NCI-H1694 treated with DMSO at 0.1 percent for 48 hours (cell line): ENCODE results near the gene VAPB.

Experiments
- DNase-seq: peaks from one replicate; lab custom pipeline; 2025; lab: John Stamatoyannopoulos, UW

VAPB gene

DNA sequence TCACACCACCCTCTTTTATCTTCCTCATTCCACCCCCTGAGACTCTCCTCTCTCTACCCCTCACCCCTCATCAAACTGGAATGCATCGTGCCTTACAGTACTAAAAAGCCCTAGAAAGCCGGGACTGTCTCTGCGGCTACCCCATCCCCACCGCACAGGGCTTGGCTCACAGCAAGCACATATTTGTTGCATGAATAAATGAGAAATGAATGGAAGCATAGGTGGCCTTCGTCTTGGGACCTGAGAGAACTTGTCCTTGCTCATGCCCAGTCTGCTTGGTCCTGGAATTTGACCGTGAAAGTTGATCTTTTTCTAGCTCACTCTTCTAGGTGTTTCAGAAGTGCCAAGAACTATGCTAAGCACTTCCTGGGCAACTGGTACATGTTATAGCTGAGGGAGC lies 72.9 kb downstream of the VAPB start:
- DNase-seq = no peak

GRCh38 chr20:58463256-58463655 lies 74.2 kb downstream of the VAPB start:
- no peak for DNase-seq

- no peak for DNase-seq
Measured at GRCh38 chr20:58464838-58465237, 75.8 kb downstream of the VAPB start.

GRCh38 chr20:58466095-58466708 lies 77.2 kb downstream of the VAPB start:
- DNase-seq = no peak

DNA sequence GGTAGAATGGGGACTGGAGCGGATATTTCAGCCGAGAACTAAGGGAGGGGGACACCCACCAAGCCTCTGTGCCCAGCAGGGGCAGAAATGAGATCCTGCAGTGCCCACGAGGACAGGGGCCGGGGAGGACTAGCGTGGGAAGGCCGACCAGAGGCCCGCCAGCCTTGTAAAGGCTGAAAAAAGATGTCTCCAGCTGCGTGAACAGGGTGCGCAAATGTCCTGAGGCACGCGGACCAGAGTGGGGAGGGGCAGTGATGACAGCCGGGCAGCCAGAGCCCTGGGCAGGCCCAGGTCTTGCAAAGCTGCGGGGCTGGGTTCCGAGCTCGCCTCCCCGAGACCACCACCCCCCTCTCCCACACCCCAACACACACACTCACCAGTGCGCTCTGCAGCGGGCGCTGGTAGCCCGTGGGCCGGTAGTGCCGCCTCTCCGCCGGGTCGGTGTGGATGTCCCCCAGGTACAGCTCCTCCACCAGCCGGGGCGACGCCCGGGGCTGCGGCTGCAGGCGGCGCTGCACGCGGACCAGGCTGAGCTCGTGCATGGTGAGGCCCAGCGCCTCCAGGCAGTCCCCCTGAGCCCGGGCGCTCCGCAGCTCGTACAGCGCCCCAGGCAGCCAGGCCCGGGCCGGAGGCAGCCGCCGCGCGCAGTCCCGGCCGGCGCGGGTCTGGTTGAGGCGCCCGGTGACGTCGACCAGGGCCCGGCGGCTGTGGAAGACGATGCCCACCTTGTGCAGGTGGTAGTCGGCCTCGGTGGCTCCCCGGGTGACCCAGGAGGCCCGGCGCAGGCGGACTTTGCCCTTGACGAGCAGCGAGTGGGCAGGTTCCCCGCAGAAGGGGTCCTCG lies 77.9 kb downstream of the VAPB start:
- no peak for DNase-seq

GRCh38 chr20:58467572-58468527 lies 78.8 kb downstream of the VAPB start:
- peak; percentile 25 for DNase-seq

DNA sequence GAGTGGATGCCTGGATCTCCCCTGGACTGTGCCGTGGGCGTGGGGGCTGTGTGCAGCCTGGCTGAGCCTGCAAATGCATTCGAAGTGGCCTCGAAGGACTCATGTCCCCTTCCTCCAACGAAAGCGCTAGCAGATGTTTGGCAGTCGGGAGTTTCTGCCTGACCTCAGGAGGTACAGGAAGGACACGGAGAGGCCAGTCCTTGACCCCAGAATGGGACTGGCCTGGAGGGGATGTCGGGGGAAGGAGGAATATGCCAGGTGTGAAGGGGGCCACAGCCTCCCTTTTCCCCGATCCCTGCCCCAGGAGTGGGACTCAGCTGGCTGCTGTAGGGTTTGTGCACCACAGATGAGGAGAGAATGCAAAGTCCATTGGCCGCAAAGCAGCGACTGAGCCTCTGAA lies 80.6 kb downstream of the VAPB start:
- DNase-seq = no peak

DNA sequence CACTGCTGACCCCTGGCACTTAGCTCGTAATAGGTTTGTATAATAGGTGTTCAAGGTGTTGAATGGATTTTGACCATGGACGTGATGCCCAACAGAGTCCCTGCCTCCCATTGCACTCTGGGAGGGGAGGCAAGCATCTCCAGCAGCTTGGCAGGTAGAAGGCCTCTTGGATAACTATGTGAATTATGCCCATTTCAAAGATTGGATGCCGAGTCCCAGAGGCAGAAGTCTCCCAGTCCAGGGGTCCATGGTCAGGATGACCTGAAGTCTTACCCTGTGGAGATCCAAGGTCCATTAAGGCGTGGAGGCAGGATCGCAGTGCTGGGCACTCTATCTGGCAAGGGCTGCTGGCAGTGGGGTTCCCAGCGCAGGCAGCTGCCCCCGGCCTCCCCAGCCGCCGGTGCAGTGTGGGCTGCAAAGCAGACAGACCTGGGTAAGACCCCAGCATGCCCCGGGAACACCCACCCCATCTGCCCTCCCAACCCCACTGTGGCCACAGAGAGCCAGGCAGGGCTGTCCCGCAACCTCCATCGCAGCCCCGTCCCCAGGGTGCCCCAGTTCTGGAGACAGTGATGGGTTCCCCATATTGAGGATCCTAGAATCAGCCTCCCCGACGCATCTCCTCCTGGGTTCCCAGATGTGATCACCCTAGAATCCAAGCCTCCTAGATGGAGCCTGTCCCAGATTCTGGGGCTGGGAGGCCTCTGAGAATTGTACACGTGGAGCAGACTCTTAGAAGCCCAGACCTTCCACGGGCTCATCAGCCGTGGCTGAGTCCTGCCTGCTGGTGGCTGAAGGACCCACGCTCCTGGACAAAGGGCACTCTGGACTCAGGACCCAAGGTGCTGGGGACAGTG lies 81.5 kb downstream of the VAPB start:
- DNase-seq = no peak

- DNase-seq = no peak
Measured at GRCh38 chr20:58471193-58472164, 82.5 kb downstream of the VAPB start.

DNA sequence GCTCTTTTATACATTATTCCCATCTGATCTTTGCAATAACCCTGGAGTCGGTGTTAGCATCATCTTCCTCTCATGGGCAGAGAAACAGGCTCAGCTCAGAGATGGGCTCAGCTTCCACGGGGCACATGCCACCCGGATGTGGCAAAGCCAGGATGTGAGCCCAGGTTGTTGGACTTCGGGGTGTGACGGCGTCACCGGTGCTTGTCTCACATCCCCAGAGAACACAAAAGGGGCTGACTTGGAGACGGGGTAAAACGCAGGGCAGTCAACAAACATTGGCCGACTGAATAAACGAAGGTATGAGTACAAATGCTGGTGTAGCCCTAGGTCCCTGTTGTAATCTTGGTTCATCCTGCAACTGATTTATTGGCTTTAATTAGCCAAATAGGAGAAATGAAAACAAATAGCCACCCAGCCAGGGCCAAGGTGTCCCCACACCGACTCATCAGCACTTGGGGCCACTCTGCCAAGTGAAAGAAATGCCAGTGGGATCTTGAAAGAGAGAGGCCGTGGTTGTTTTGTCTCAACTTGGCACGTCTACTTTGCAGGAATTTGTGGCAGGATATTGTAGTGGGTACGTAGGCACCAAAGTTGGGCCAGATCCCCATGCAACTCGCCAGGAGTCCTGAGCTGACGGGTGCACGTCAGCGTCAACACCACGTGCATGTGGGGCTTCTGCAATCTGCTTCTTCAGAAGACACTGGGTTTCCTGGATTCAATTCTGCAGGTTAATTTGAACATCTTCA lies 83.4 kb downstream of the VAPB start:
- no peak for DNase-seq

DNA sequence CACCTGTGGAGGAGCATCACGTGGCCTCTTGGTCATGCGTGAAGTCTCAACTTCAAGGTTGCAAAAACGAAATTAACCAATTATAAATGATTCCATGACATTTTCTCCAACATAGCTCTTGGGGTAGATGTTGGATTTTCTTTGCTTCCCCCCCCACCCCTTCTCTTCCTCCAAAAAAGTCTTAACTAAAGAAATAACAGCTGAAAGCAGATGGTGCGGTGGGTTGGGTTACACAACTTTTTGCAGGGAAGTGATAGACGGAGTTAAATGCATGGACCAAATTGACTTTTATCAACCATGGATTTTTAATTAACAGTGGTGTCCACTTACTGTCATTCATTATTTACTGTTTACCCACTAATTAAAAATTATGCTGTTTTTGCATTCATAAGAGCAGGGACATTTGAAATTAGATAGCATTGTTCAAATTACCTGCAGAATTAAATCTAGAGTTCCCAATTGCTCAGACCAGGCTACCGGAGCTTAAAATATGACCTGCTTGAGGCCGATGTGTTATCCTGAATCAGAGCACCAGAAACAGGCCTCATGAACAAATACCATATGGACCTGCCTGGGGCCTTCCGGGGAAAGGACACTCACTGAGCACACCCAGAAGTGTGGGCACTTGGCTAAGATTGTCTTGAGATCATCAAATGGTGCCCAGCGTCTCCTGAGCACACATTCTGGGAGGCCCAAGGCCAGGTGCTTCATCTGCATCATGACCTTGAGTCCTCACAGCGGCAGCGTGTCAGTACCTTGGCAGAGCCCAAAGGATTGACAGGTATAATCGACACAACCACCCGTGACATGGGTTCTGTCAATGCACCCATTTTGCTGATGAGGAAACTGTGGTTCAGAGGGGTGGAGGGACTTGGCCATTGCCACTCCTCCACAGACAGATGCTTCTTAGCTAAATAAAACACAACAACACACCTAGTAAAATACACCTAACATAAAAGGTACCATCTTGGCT lies 84.7 kb downstream of the VAPB start:
- no peak for DNase-seq

DNA sequence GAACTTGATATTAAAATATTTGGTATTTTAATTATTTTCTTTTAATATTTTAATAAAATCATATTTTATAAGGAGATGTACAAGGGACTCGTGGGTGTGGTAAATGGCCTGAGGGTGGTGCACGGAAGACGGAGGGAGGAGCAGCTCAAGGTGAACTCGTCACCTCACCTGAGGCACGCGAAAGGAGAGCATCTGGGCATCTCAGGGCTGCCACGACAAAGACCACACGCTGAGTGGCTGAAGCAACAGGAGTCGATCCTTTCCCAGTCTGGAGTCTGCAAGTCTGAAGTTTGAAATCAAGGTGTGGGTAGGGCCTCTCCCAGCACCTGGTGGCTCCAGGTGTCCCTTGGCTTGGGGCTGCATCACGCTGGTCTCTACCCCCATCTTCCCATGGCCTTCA lies 86.4 kb downstream of the VAPB start:
- DNase-seq = no peak

GRCh38 chr20:58478141-58478805 lies 89.2 kb downstream of the VAPB start:
- DNase-seq = no peak

- DNase-seq = no peak
Measured at GRCh38 chr20:58479726-58480440, 90.9 kb downstream of the VAPB start.

GRCh38 chr20:58480551-58481336 lies 91.7 kb downstream of the VAPB start:
- DNase-seq = peak; percentile 2

DNA sequence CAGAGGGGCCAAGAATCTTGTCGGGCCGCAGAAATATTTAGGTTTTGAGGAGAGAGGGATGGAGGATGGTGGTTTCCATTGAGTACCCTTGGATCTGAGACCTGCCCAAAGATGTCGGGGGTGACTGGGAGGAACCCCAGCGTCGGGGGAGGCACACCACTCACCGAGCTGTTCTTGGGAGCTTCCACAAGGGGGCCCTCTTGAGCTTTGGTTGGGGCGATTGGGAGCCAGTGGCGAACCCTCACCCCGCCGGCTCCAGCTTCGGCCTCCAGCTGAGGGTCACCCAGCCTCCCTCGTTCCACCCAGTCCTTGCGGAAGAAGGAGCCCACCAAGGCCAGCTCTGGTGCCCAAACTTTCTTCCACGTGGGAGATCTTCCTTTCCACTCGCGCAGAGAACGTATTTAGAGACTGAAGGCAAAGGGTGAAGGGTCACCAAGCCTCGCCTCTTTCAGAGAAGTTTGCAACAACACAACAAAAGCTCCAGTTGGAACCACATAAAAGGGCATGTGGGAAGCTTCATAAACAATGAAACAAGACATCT lies 92.5 kb downstream of the VAPB start:
- no peak for DNase-seq
